H9 (cell line): ENCODE results near the gene TAC1. TPM values are rescaled to one million over a fixed set of nuclear protein-coding genes. Genes with fewer than 3 reads are reported as not detected.

ENCODE experiments used
- DNase-seq: peaks from one replicate; pipeline ENCODE4 v3.0.0-alpha.2; 2017
- H2AFZ ChIP-seq: one replicate; pipeline ENCODE4 v1.6.1; 2013; ENCODE audit warnings: mild to moderate bottlenecking, low read length, control low read depth, moderate library complexity
- H2AK5ac ChIP-seq: 2 replicates; pipeline ENCODE4 v1.6.1; 2013; ENCODE audit warnings: low read length, control low read depth, mixed read lengths; ENCODE audit not compliant: insufficient read length
- H2BK120ac ChIP-seq: one replicate; pipeline ENCODE4 v1.6.1; 2013; ENCODE audit warnings: low read depth, mild to moderate bottlenecking, low read length, control low read depth, inconsistent platforms; ENCODE audit not compliant: poor library complexity, severe bottlenecking
- H2BK12ac ChIP-seq: 2 replicates; pipeline ENCODE4 v1.6.1; 2013; ENCODE audit warnings: low read length, control low read depth, mixed read lengths, low read depth; ENCODE audit not compliant: insufficient read length
- H2BK15ac ChIP-seq: 2 replicates; pipeline ENCODE4 v1.6.1; 2013; ENCODE audit warnings: low read depth, low read length, control low read depth
- H2BK20ac ChIP-seq: one replicate; pipeline ENCODE4 v1.6.1; 2013; ENCODE audit warnings: low read depth, mild to moderate bottlenecking, low read length, control low read depth, inconsistent platforms; ENCODE audit not compliant: poor library complexity, severe bottlenecking
- H2BK5ac ChIP-seq: 2 replicates; pipeline ENCODE4 v1.6.1; 2013; ENCODE audit warnings: low read length, control low read depth, mixed read lengths; ENCODE audit not compliant: insufficient read length
- H3K14ac ChIP-seq: 2 replicates; pipeline ENCODE4 v1.6.1; 2013; ENCODE audit warnings: low read length, control low read depth; ENCODE audit not compliant: insufficient read depth
- H3K18ac ChIP-seq: 2 replicates; pipeline ENCODE4 v1.6.1; 2013; ENCODE audit warnings: low read depth, mild to moderate bottlenecking, mixed read lengths, low read length, control low read depth; ENCODE audit not compliant: insufficient read length
- H3K23ac ChIP-seq: 2 replicates; pipeline ENCODE4 v1.6.1; 2013; ENCODE audit warnings: low read length, control low read depth, mixed read lengths, low read depth; ENCODE audit not compliant: insufficient read length
- H3K23me2 ChIP-seq: 2 replicates; pipeline ENCODE4 v1.6.1; 2013; ENCODE audit warnings: low read depth, mild to moderate bottlenecking, mixed read lengths, low read length, control low read depth; ENCODE audit not compliant: insufficient read length, poor library complexity, severe bottlenecking
- H3K27ac ChIP-seq: 2 replicates; pipeline ENCODE4 v1.5.1; 2013; ENCODE audit warnings: low read length, control low read depth, mixed read lengths, low read depth; ENCODE audit not compliant: insufficient read length
- H3K27me3 ChIP-seq: 2 replicates; pipeline ENCODE4 v1.6.1; 2013; ENCODE audit warnings: low read length, control low read depth, inconsistent platforms; ENCODE audit not compliant: insufficient read depth
- H3K4ac ChIP-seq: 2 replicates; pipeline ENCODE4 v1.6.1; 2013; ENCODE audit warnings: low read depth, mild to moderate bottlenecking, control low read depth, inconsistent platforms, low read length, moderate library complexity
- H3K4me1 ChIP-seq: 2 replicates; pipeline ENCODE4 v1.6.1; 2013; ENCODE audit warnings: low read length, control low read depth, inconsistent platforms; ENCODE audit not compliant: insufficient read depth
- H3K4me2 ChIP-seq: 2 replicates; pipeline ENCODE4 v1.6.1; 2013; ENCODE audit warnings: low read length, control low read depth, mixed read lengths; ENCODE audit not compliant: insufficient read length, insufficient read depth
- H3K56ac ChIP-seq: 2 replicates; pipeline ENCODE4 v1.6.1; 2013; ENCODE audit warnings: low read depth, mild to moderate bottlenecking, mixed read lengths, low read length, control low read depth; ENCODE audit not compliant: insufficient read length
- H3K79me1 ChIP-seq: 2 replicates; pipeline ENCODE4 v1.6.1; 2013; ENCODE audit warnings: low read depth, mild to moderate bottlenecking, moderate library complexity, low read length, control low read depth, inconsistent platforms; ENCODE audit not compliant: insufficient read depth, poor library complexity, severe bottlenecking
- H3K79me2 ChIP-seq: 2 replicates; pipeline ENCODE4 v1.6.1; 2013; ENCODE audit warnings: low read length, control low read depth, inconsistent platforms; ENCODE audit not compliant: insufficient read depth
- H3K9ac ChIP-seq: 2 replicates; pipeline ENCODE4 v1.6.1; 2013; ENCODE audit warnings: low read length, control low read depth, mixed read lengths; ENCODE audit not compliant: insufficient read length; ENCODE audit errors: extremely low read depth
- H3K9me3 ChIP-seq: one replicate; pipeline ENCODE4 v1.6.1; 2013; ENCODE audit warnings: low read depth, low read length, inconsistent platforms; ENCODE audit not compliant: control insufficient read depth
- H3T11ph ChIP-seq: one replicate; pipeline ENCODE4 v1.6.1; 2013; ENCODE audit warnings: mild to moderate bottlenecking, low read length, control low read depth, inconsistent platforms
- H4K20me1 ChIP-seq: one replicate; pipeline ENCODE4 v1.6.1; 2013; ENCODE audit not compliant: control insufficient read depth, insufficient read length, insufficient read depth
- H4K5ac ChIP-seq: 2 replicates; pipeline ENCODE4 v1.6.1; 2013; ENCODE audit warnings: low read depth, mild to moderate bottlenecking, mixed read lengths, low read length, control low read depth; ENCODE audit not compliant: insufficient read length
- H4K8ac ChIP-seq: replicated peaks from 2 replicates; pipeline ENCODE4 v1.6.1; 2013; ENCODE audit warnings: low read length, control low read depth, mixed read lengths, low read depth; ENCODE audit not compliant: insufficient read length
- H4K91ac ChIP-seq: 2 replicates; pipeline ENCODE4 v1.6.1; 2013; ENCODE audit warnings: low read depth, mild to moderate bottlenecking, moderate library complexity, mixed read lengths, low read length, control low read depth; ENCODE audit not compliant: insufficient read length
- H3K27ac Mint-ChIP-seq, 3 experiments: 2 replicates in 2 of 3; 3 replicates in 1 of 3; pipeline ENCODE4 v1.8.0; 2020 to 2021; ENCODE audit warnings: mixed read lengths in 3 of 3, mild to moderate bottlenecking in 1 of 3, moderate library complexity in 1 of 3
- H3K27me3 Mint-ChIP-seq: 2 replicates; pipeline ENCODE4 v1.8.0; 2021; ENCODE audit warnings: low read depth, mild to moderate bottlenecking, moderate library complexity, mixed read lengths
- H3K36me3 Mint-ChIP-seq, 3 experiments: 2 replicates in 2 of 3; 3 replicates in 1 of 3; pipeline ENCODE4 v1.8.0; 2020 to 2021; ENCODE audit warnings: low read depth in 3 of 3, mixed read lengths in 3 of 3; ENCODE audit not compliant: insufficient read depth in 1 of 3
- H3K4me1 Mint-ChIP-seq, 2 experiments: 2 replicates each; pipeline ENCODE4 v1.8.0; 2020; ENCODE audit warnings: mixed read lengths in 2 of 2
- H3K4me3 Mint-ChIP-seq, 2 experiments: 2 replicates in 1 of 2; 3 replicates in 1 of 2; pipeline ENCODE4 v1.8.0; 2020 to 2021; ENCODE audit warnings: mild to moderate bottlenecking in 2 of 2, mixed read lengths in 2 of 2, moderate library complexity in 1 of 2
- H3K9me3 Mint-ChIP-seq, 2 experiments: 2 replicates in 1 of 2; 3 replicates in 1 of 2; pipeline ENCODE4 v1.8.0; 2020; ENCODE audit warnings: mild to moderate bottlenecking in 2 of 2, mixed read lengths in 2 of 2, moderate library complexity in 1 of 2
- WGBS: extraction: QIAGEN DNeasy Blood & Tissue Kit; methylation state at CpG from one replicate; pipeline ENCODE4 v1.1.7; 2013; ENCODE audit warnings: missing lambda C conversion rate, low lambda C conversion rate, mixed read lengths; ENCODE audit not compliant: insufficient read length; ENCODE audit errors: extremely low coverage; 5-methylcytosine and 5-hydroxymethylcytosine counted together
- total RNA-seq: library from RNA; stranded (reverse); gene quantifications from 2 replicates; pipeline ENCODE4 v1.2.1, GENCODE V29; 2021
- TF ChIP-seq, protein P1 (sequence below): fragments of 200-600 bp; sonication (generic); conservative IDR thresholded peaks from 3 replicates; pipeline ENCODE4 v1.8.0; 2021; ENCODE audit warnings: antibody characterized with exemption, mild to moderate bottlenecking

TAC1 gene
- total RNA-seq, 1 experiment from 2014 or later = 0.77 TPM

DNA sequence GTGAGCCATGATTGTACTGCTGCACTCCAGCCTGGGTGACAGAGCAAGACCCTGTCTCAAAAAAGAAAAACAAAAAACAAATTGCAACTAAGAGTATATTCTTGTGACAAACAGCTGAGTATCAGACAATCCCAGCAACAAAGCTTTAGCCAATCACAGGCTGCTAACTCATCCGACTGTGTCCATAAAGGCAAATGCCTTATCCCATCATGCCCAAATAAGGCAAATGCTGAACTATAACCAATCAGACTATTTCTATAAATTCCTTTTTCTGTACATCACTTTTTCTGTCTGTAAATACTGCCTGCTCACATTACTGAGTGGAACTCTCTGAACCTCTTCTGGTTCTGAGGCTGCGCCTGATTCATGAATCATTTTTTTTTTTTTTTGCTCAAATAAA, 37.5 kb upstream of the TAC1 start:
- H3K4ac ChIP-seq = no peak overlapping the region
- TF ChIP-seq, protein P1, sequence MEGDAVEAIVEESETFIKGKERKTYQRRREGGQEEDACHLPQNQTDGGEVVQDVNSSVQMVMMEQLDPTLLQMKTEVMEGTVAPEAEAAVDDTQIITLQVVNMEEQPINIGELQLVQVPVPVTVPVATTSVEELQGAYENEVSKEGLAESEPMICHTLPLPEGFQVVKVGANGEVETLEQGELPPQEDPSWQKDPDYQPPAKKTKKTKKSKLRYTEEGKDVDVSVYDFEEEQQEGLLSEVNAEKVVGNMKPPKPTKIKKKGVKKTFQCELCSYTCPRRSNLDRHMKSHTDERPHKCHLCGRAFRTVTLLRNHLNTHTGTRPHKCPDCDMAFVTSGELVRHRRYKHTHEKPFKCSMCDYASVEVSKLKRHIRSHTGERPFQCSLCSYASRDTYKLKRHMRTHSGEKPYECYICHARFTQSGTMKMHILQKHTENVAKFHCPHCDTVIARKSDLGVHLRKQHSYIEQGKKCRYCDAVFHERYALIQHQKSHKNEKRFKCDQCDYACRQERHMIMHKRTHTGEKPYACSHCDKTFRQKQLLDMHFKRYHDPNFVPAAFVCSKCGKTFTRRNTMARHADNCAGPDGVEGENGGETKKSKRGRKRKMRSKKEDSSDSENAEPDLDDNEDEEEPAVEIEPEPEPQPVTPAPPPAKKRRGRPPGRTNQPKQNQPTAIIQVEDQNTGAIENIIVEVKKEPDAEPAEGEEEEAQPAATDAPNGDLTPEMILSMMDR = no peak
- Mint-ChIP-seq H3K9me3 (no peaks in the 10 kb centered on the region), H3K27me3 (no peaks in the 10 kb centered on the region; the same call in 1 of the 2 replicates), H3K27ac (no peak overlapping the region), H3K36me3 (no peaks in the 10 kb centered on the region), H3K4me1 (peaks cover 3 to 4% of the 10 kb centered on the region in 2 experiments), H3K4me3 (no peak overlapping the region)
- no peak overlapping the region for H2BK12ac ChIP-seq
- no peak overlapping the region for H2AK5ac ChIP-seq
- H3K23me2 ChIP-seq = no peaks in the 10 kb centered on the region
- no peak overlapping the region for H3K27ac ChIP-seq
- no peak overlapping the region for H3K18ac ChIP-seq
- H2BK20ac ChIP-seq = no peak overlapping the region
- no peak overlapping the region for H3K56ac ChIP-seq
- H3K79me2 ChIP-seq = no peaks in the 10 kb centered on the region
- H2AFZ ChIP-seq = no peak overlapping the region
- no peaks in the 10 kb centered on the region for H4K20me1 ChIP-seq
- no peak overlapping the region for H3K9ac ChIP-seq
- H3K4me2 ChIP-seq = no peak overlapping the region
- no peaks in the 10 kb centered on the region for H3K79me1 ChIP-seq
- no peak overlapping the region for H4K91ac ChIP-seq
- no peak overlapping the region for H4K5ac ChIP-seq
- H3K9me3 ChIP-seq = no peaks in the 10 kb centered on the region
- no peak overlapping the region for H2BK15ac ChIP-seq
- H2BK120ac ChIP-seq = no peak overlapping the region
- WGBS = no CpG with 5 or more reads among the region's 2 CpGs
- H2BK5ac ChIP-seq = no peak overlapping the region
- no peak overlapping the region for H3T11ph ChIP-seq
- H4K8ac ChIP-seq = no peak overlapping the region
- H3K27me3 ChIP-seq = no peaks in the 10 kb centered on the region
- H3K23ac ChIP-seq = no peak overlapping the region
- DNase-seq = no peak
- no peak overlapping the region for H3K14ac ChIP-seq
- H3K4me1 ChIP-seq = no peaks in the 10 kb centered on the region
